ENCODE data around the gene SIN3A. TPM values are rescaled to one million over a fixed set of nuclear protein-coding genes. Genes with fewer than 3 reads are reported as not detected.
"Not testable (repeated sequence)": the region's sequence is repeated elsewhere in the genome, so short reads cannot be mapped to it uniquely, and the experiment has no call there.

The SIN3A gene
- total RNA-seq, 3 donors from 2014 or later = 52.6 to 75.3 (median 60.6) TPM

GRCh38 chr15:75389791-75390382 is 61.6 kb downstream of the SIN3A start:
- Histone ChIP-seq H3K36me3 (ENCODE audit: low read depth) (peaks cover 17% of the 10 kb centered on the region), H3K4me1 (ENCODE audit: low read depth) (no peaks in the 10 kb centered on the region), H3K4me3 (no peak overlapping the region), H3K9me3 (no peaks in the 10 kb centered on the region)
- DNase-seq (no peak), ATAC-seq (no peak)
- no peak for TF ChIP-seq CTCF (IDR thresholded peaks at IDR 0.05)
- intact Hi-C loops (cut with DNase I, micrococcal nuclease) = no loop called here

GRCh38 chr15:75383986-75384385 is 67.5 kb downstream of the SIN3A start:
- H3K4me3 ChIP-seq; ATAC-seq; DNase-seq; H3K9me3 ChIP-seq; H3K4me1 ChIP-seq (ENCODE audit: low read depth); H3K36me3 ChIP-seq (ENCODE audit: low read depth); intact Hi-C loops (cut with DNase I, micrococcal nuclease): not testable (repeated sequence)

GRCh38 chr15:75380773-75381172 is 70.7 kb downstream of the SIN3A start:
- ATAC-seq (no peak), DNase-seq (no peak)
- H3K4me1 ChIP-seq (ENCODE audit: low read depth) = no peaks in the 10 kb centered on the region
- peaks cover 6% of the 10 kb centered on the region for H3K36me3 ChIP-seq (ENCODE audit: low read depth)
- TF ChIP-seq CTCF (IDR thresholded peaks at IDR 0.05) = no peak
- H3K9me3 ChIP-seq = no peaks in the 10 kb centered on the region
- intact Hi-C loops (cut with DNase I, micrococcal nuclease) = no loop called here
- H3K4me3 ChIP-seq = no peak overlapping the region

- Histone ChIP-seq H3K4me3 (no peak overlapping the region), H3K4me1 (ENCODE audit: low read depth) (peaks cover 17% of the 10 kb centered on the region), H3K9me3 (no peaks in the 10 kb centered on the region), H3K36me3 (ENCODE audit: low read depth) (no peaks in the 10 kb centered on the region)
- intact Hi-C loops (cut with DNase I, micrococcal nuclease) = no loop called here
- no peak for TF ChIP-seq CTCF (IDR thresholded peaks at IDR 0.05)
- no peak for DNase-seq
- ATAC-seq = no peak
Measured at GRCh38 chr15:75371901-75372688, 79.4 kb downstream of the SIN3A start.

GRCh38 chr15:75371486-75371885 is 80.0 kb downstream of the SIN3A start:
- intact Hi-C loops (cut with DNase I, micrococcal nuclease) = no loop called here
- H3K4me3 ChIP-seq = no peak overlapping the region
- no peaks in the 10 kb centered on the region for H3K36me3 ChIP-seq (ENCODE audit: low read depth)
- no peak for DNase-seq
- H3K9me3 ChIP-seq = no peaks in the 10 kb centered on the region
- no peak for TF ChIP-seq CTCF (IDR thresholded peaks at IDR 0.05)
- no peak for ATAC-seq
- H3K4me1 ChIP-seq (ENCODE audit: low read depth) = peaks cover 17% of the 10 kb centered on the region

- ATAC-seq (no peak), DNase-seq (no peak)
- Histone ChIP-seq H3K9me3 (no peaks in the 10 kb centered on the region), H3K4me3 (no peak overlapping the region), H3K4me1 (ENCODE audit: low read depth) (peaks cover 17% of the 10 kb centered on the region), H3K36me3 (ENCODE audit: low read depth) (no peaks in the 10 kb centered on the region)
- TF ChIP-seq CTCF (IDR thresholded peaks at IDR 0.05) = no peak
- intact Hi-C loops (cut with DNase I, micrococcal nuclease) = no loop called here
Measured at GRCh38 chr15:75369897-75370581, 81.5 kb downstream of the SIN3A start.
